ENCODE results near the gene MSH3. TPM values are rescaled to one million over a fixed set of nuclear protein-coding genes. Genes with fewer than 3 reads are reported as not detected.

Gene MSH3
- total and polyA plus RNA-seq, 2 of the 8 experiments (the other 6 are each of a cell fraction or from before 2014, with no cell fraction given): 3.6 to 22.6 TPM

- no peak for TF ChIP-seq RXRA (IDR thresholded peaks at IDR 0.05; ENCODE audit: insufficient read depth, low read depth, low read length)
Measured at GRCh38 chr5:80607343-80607742, 47.1 kb upstream of the MSH3 start (continued).

- no peak overlapping the region for H2BK5ac ChIP-seq (ENCODE audit: low read depth, low read length)
- no peaks in the 10 kb centered on the region for H4K20me1 ChIP-seq (replicated peaks in 1 of 2; ENCODE audit: control insufficient read depth in 1 of 2, insufficient read depth in 2 of 2, low read length in 2 of 2)
- no peak overlapping the region for H2BK15ac ChIP-seq (ENCODE audit: low read length)
- H2BK12ac ChIP-seq (ENCODE audit: low read depth, low read length): no peak overlapping the region
- FAIRE-seq (no peak), DNase-seq (ENCODE audit: low read depth in 1 of 2, low spot score in 2 of 2) (no peak)
- H2AK5ac ChIP-seq (ENCODE audit: low read depth, low read length): no peak overlapping the region
- no peaks in the 10 kb centered on the region for H3K36me3 ChIP-seq (ENCODE audit: control insufficient read depth in 2 of 4, insufficient read depth in 4 of 4, low read length in 3 of 4)
- H4K5ac ChIP-seq (ENCODE audit: insufficient read length, low read depth, low read length): no peak overlapping the region
- no peak overlapping the region for H2BK120ac ChIP-seq (replicated peaks; ENCODE audit: low read depth, low read length)
- H3K4ac ChIP-seq (replicated peaks; ENCODE audit: insufficient read length, low read depth, low read length): no peak overlapping the region
- no peaks in the 10 kb centered on the region for H3K23me2 ChIP-seq (ENCODE audit: low read depth, low read length)
- no peaks in the 10 kb centered on the region for H3K27me3 ChIP-seq (replicated peaks in 1 of 4; ENCODE audit: control insufficient read depth in 3 of 4, extremely low read depth in 1 of 4, insufficient read depth in 3 of 4, low read length in 3 of 4)
- H4K91ac ChIP-seq (replicated peaks; ENCODE audit: insufficient read length, low read length): no peak overlapping the region
- no peaks in the 10 kb centered on the region for H3K4me1 ChIP-seq (replicated peaks in 1 of 4; ENCODE audit: control insufficient read depth in 3 of 4, insufficient read depth in 4 of 4, low read length in 3 of 4)
- H3K4me2 ChIP-seq (ENCODE audit: insufficient read depth in 1 of 2, low read depth in 2 of 2, low read length in 2 of 2): no peak overlapping the region
- H3K79me1 ChIP-seq (ENCODE audit: low read depth, low read length): no peaks in the 10 kb centered on the region
- no peak overlapping the region for H2AFZ ChIP-seq (ENCODE audit: low read length)
- H3K27ac ChIP-seq (ENCODE audit: low read depth, low read length): no peak overlapping the region
- ChIA-PET CTCF (ENCODE audit: partially characterized antibody) (interaction anchor here (1.8 kb wide), 1 partner anchor 39 kb away, joined by 5 read pairs; no protein-coding TSS in a partner anchor), POLR2A (ENCODE audit: partially characterized antibody) (interaction anchor here (1.0 to 2.6 kb wide), 2 partner anchors 11 to 38 kb away, joined by 3 to 6 read pairs; partner anchors contain the start of gene ANKRD34B)
- no peaks in the 10 kb centered on the region for H3K79me2 ChIP-seq (ENCODE audit: control insufficient read depth in 1 of 2, insufficient read depth in 2 of 2, low read length in 2 of 2)
- H3K18ac ChIP-seq (ENCODE audit: extremely low read depth, low read length): no peak overlapping the region
- H3K4me3 ChIP-seq (ENCODE audit: extremely low read depth in 1 of 4, insufficient read depth in 2 of 4, low read depth in 3 of 4, low read length in 4 of 4): no peak overlapping the region
- H3K23ac ChIP-seq (ENCODE audit: insufficient read length): no peak overlapping the region
- no peak overlapping the region for H3K9ac ChIP-seq (replicated peaks in 1 of 4; ENCODE audit: extremely low read depth in 1 of 4, low read depth in 3 of 4, low read length in 3 of 4)
- peaks cover 0 to 3% of the 10 kb centered on the region in 2 experiments; a peak in 1 of 4 replicates for H3K9me3 ChIP-seq (ENCODE audit: insufficient read depth in 2 of 2, low read depth in 1 of 2, low read length in 1 of 2)
- no peak overlapping the region for H4K8ac ChIP-seq (ENCODE audit: extremely low read depth, insufficient read depth, low read length)
- H3K56ac ChIP-seq (replicated peaks; ENCODE audit: insufficient read length, low read depth, low read length): no peak overlapping the region
- H2BK20ac ChIP-seq (ENCODE audit: low read length): no peak overlapping the region
- no peak overlapping the region for H3K14ac ChIP-seq (ENCODE audit: insufficient read length)
- TF ChIP-seq RXRA (IDR thresholded peaks at IDR 0.05; ENCODE audit: insufficient read depth, low read depth, low read length) (no peak), BRCA1 (IDR thresholded peaks at IDR 0.05; ENCODE audit: low read depth, low read length) (no peak), CEBPB (IDR thresholded peaks at IDR 0.05; ENCODE audit: low read depth, low read length) (no peak), CBX8 (IDR thresholded peaks at IDR 0.05; ENCODE audit: borderline replicate concordance, low read depth, low read length) (no peak), YY1 (IDR thresholded peaks at IDR 0.05; ENCODE audit: low read depth, low read length) (no peak), KDM5A (IDR thresholded peaks at IDR 0.05; ENCODE audit: low read length) (no peak), KDM1A (IDR thresholded peaks at IDR 0.05; ENCODE audit: borderline replicate concordance, low read length) (no peak), CREB1 (IDR thresholded peaks at IDR 0.05) (no peak), MAFK (IDR thresholded peaks at IDR 0.05; ENCODE audit: low read depth, low read length) (no peak), CHD1 (IDR thresholded peaks at IDR 0.05; ENCODE audit: low read depth, low read length) (no peak), SRF (IDR thresholded peaks at IDR 0.05; ENCODE audit: low read depth, low read length) (no peak), NANOG (IDR thresholded peaks at IDR 0.05; ENCODE audit: insufficient read depth, low read depth, low read length, poor library complexity, severe bottlenecking) (no peak), RBBP5 (IDR thresholded peaks at IDR 0.05; ENCODE audit: borderline replicate concordance, low read depth, low read length) (no peak), BACH1 (IDR thresholded peaks at IDR 0.05; ENCODE audit: low read length) (no peak)
Measured at GRCh38 chr5:80607832-80608231, 46.6 kb upstream of the MSH3 start.

Measured in H1 (cell line).